Midbrain (tissue), 1 donor: Measurements from ENCODE around the gene TNFRSF17.
"Not testable (repeated sequence)": the region's sequence is repeated elsewhere in the genome, so short reads cannot be mapped to it uniquely, and the experiment has no call there.

Source experiments
- DNase-seq: peaks from one replicate; lab custom pipeline; 2025; lab: John Stamatoyannopoulos, UW

TNFRSF17 gene

GRCh38 chr16:11964761-11965551, at the start of gene TNFRSF17:
TNFRSF17 (plus strand) TSS chr16:11965210; CDS start chr16:11965325, 115 bp downstream.
- no peak for DNase-seq

- peak; percentile 97 for DNase-seq
These were observed 49.1 kb upstream of the TNFRSF17 start, which contains the start of gene GSPT1 for GRCh38 chr16:11915644-11916523. GSPT1 (minus strand) TSS chr16:11915956; CDS start chr16:11915720, 236 bp downstream.

- no peak for DNase-seq
These were observed 48.3 kb upstream of the TNFRSF17 start for GRCh38 chr16:11916524-11917285.

GRCh38 chr16:11924046-11924445, 41.0 kb upstream of the TNFRSF17 start:
- not testable (repeated sequence) for DNase-seq

- DNase-seq: not testable (repeated sequence)
These were observed 37.7 kb upstream of the TNFRSF17 start for GRCh38 chr16:11927350-11927749.

GRCh38 chr16:11941945-11942344, 23.1 kb upstream of the TNFRSF17 start, which contains the start of gene NPIPB2:
NPIPB2 (minus strand) TSS chr16:11942045; CDS start chr16:11942045, 0 bp downstream.
- DNase-seq: not testable (repeated sequence)

- DNase-seq: no peak
These were observed 18.6 kb upstream of the TNFRSF17 start for GRCh38 chr16:11946433-11946832.

- no peak for DNase-seq
These were observed 16.2 kb upstream of the TNFRSF17 start for GRCh38 chr16:11948819-11949218.

GRCh38 chr16:11949527-11949926, 15.5 kb upstream of the TNFRSF17 start:
- peak; percentile 67 for DNase-seq

- DNase-seq: no peak
These were observed 14.6 kb upstream of the TNFRSF17 start for GRCh38 chr16:11950388-11950787.

- not testable (repeated sequence) for DNase-seq
These were observed 11.4 kb upstream of the TNFRSF17 start for GRCh38 chr16:11953576-11953975.

- no peak for DNase-seq
These were observed 9.3 kb upstream of the TNFRSF17 start for GRCh38 chr16:11955713-11956123.

GRCh38 chr16:11956558-11956957, 8.5 kb upstream of the TNFRSF17 start:
- no peak for DNase-seq

- DNase-seq: no peak
These were observed 7.2 kb upstream of the TNFRSF17 start for GRCh38 chr16:11957591-11958395.

- DNase-seq: not testable (repeated sequence)
These were observed 2.6 kb upstream of the TNFRSF17 start for GRCh38 chr16:11962457-11962856.

- DNase-seq: not testable (repeated sequence)
These were observed 2.0 kb upstream of the TNFRSF17 start for GRCh38 chr16:11962978-11963377.

GRCh38 chr16:11963706-11964105, 1.3 kb upstream of the TNFRSF17 start:
- no peak for DNase-seq

- no peak for DNase-seq
These were observed 1.2 kb downstream of the TNFRSF17 start for GRCh38 chr16:11966173-11966572.

GRCh38 chr16:11967195-11967911, 2.3 kb downstream of the TNFRSF17 start:
- no peak for DNase-seq

GRCh38 chr16:11968577-11968976, 3.6 kb downstream of the TNFRSF17 start:
- DNase-seq: no peak
